CD4-positive, alpha-beta T cell (primary cell): ENCODE measurements around the gene PADI1. TPM values are rescaled to one million over a fixed set of nuclear protein-coding genes. Genes with fewer than 3 reads are reported as not detected.
A peak's percentile ranks its signal among the peaks of the same experiment; 100 is the strongest.

Experiments
- ATAC-seq: fragments of 200-7000 bp; cut with Tn5 transposase; one replicate; pipeline ENCODE4 v1.10.0; 2022; ENCODE audit warnings: mild to moderate bottlenecking; ENCODE audit not compliant: poor library complexity
- CTCF ChIA-PET: fragments of 350-600 bp; sonication (Branson Sonifier 250); formaldehyde crosslinking; loops from one replicate; lab custom pipeline; 2021; ENCODE audit warnings: antibody characterized with exemption, inconsistent platforms; lab: Charles Lee
- POLR2A ChIA-PET: fragments of 350-600 bp; sonication (Branson Sonifier 250); formaldehyde crosslinking; loops from one replicate; lab custom pipeline; 2021; ENCODE audit warnings: antibody characterized with exemption, inconsistent platforms; lab: Charles Lee
- DNase-seq, 14 experiments: peaks; one replicate each; pipeline ENCODE4 v3.0.0-alpha.2; 2013 to 2020; ENCODE audit warnings: mixed read lengths in 2 of 14
- H3K27ac ChIP-seq, 2 donors: one replicate each; pipeline versions ENCODE4 v1.5.1 to v1.7.0; 2013; ENCODE audit warnings: low read length in 2 of 2, low read depth in 1 of 2, mild to moderate bottlenecking in 1 of 2
- H3K27me3 ChIP-seq, 2 experiments: 1 replicate in 1 of 2; 2 replicates in 1 of 2; pipeline versions ENCODE4 v1.6.1 to v1.7.0; 2013; ENCODE audit warnings: low read length in 2 of 2, control low read depth in 1 of 2, mild to moderate bottlenecking in 1 of 2, moderate library complexity in 1 of 2; ENCODE audit not compliant: insufficient read depth in 2 of 2, control insufficient read depth in 1 of 2
- H3K36me3 ChIP-seq: one replicate; pipeline ENCODE4 v1.6.1; 2013; ENCODE audit warnings: low read length, control low read depth; ENCODE audit not compliant: insufficient read depth
- H3K4me1 ChIP-seq: one replicate; pipeline ENCODE4 v1.6.1; 2013; ENCODE audit warnings: low read length, control low read depth; ENCODE audit not compliant: insufficient read depth
- H3K4me3 ChIP-seq: one replicate; pipeline ENCODE4 v1.5.1; 2013; ENCODE audit warnings: mild to moderate bottlenecking, low read length, moderate library complexity
- H3K9me3 ChIP-seq, 2 experiments: 1 replicate in 1 of 2; 2 replicates in 1 of 2; pipeline versions ENCODE4 v1.6.1 to v1.7.0; 2013; ENCODE audit warnings: low read length in 2 of 2, mild to moderate bottlenecking in 2 of 2, control low read depth in 1 of 2, moderate library complexity in 1 of 2; ENCODE audit not compliant: control insufficient read depth in 1 of 2, insufficient read depth in 1 of 2
- H3K27ac Mint-ChIP-seq: one replicate; pipeline ENCODE4 v1.8.0; 2020; ENCODE audit warnings: mixed read lengths
- H3K27me3 Mint-ChIP-seq: one replicate; pipeline ENCODE4 v1.8.0; 2021; ENCODE audit warnings: mixed read lengths
- H3K36me3 Mint-ChIP-seq: one replicate; pipeline ENCODE4 v1.8.0; 2021; ENCODE audit warnings: low read depth, mixed read lengths
- H3K4me1 Mint-ChIP-seq: one replicate; pipeline ENCODE4 v1.8.0; 2021; ENCODE audit warnings: low read depth, mixed read lengths
- H3K4me3 Mint-ChIP-seq: one replicate; pipeline ENCODE4 v1.8.0; 2020; ENCODE audit warnings: mild to moderate bottlenecking, mixed read lengths
- H3K9me3 Mint-ChIP-seq: one replicate; pipeline ENCODE4 v1.8.0; 2020; ENCODE audit warnings: mixed read lengths
- intact Hi-C, 2 experiments: fragments of 100-400 bp; cut with DNase I in 1 of 2; cut with micrococcal nuclease in 1 of 2; formaldehyde crosslinking; loops; one replicate each; pipeline versions ENCODE4 v1.15.1 to v1.9.0; 2023 to 2025; cut with DNase I, micrococcal nuclease
- polyA plus RNA-seq, 2 donors: library from polyadenylated mRNA; unstranded; fragments of 120-200 nt; gene quantifications; one replicate each; pipeline ENCODE4 v1.2.1, GENCODE V29; 2013
- total RNA-seq, 174 experiments: library from RNA in 2 of 174; stranded (reverse) in 2 of 174; gene quantifications; one replicate each; pipeline ENCODE4 v1.2.3 and lab custom pipeline; 2021 to 2026
- TF ChIP-seq, protein P1 (sequence below): fragments of 200-600 bp; IDR thresholded peaks from one replicate; pipeline ENCODE4 v1.8.0; 2022; ENCODE audit warnings: antibody characterized with exemption, mild to moderate bottlenecking

Gene PADI1, protein sequence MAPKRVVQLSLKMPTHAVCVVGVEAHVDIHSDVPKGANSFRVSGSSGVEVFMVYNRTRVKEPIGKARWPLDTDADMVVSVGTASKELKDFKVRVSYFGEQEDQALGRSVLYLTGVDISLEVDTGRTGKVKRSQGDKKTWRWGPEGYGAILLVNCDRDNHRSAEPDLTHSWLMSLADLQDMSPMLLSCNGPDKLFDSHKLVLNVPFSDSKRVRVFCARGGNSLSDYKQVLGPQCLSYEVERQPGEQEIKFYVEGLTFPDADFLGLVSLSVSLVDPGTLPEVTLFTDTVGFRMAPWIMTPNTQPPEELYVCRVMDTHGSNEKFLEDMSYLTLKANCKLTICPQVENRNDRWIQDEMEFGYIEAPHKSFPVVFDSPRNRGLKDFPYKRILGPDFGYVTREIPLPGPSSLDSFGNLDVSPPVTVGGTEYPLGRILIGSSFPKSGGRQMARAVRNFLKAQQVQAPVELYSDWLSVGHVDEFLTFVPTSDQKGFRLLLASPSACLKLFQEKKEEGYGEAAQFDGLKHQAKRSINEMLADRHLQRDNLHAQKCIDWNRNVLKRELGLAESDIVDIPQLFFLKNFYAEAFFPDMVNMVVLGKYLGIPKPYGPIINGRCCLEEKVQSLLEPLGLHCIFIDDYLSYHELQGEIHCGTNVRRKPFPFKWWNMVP
- not detected for total RNA-seq
- polyA plus RNA-seq (2013, experiment 1 of 2) = not detected
- not detected for polyA plus RNA-seq (2013, experiment 2 of 2)
- 0 to 0.23 (median 0) reads per million in 172 experiments for total RNA-seq (lab: John Stamatoyannopoulos, UW)

DNA sequence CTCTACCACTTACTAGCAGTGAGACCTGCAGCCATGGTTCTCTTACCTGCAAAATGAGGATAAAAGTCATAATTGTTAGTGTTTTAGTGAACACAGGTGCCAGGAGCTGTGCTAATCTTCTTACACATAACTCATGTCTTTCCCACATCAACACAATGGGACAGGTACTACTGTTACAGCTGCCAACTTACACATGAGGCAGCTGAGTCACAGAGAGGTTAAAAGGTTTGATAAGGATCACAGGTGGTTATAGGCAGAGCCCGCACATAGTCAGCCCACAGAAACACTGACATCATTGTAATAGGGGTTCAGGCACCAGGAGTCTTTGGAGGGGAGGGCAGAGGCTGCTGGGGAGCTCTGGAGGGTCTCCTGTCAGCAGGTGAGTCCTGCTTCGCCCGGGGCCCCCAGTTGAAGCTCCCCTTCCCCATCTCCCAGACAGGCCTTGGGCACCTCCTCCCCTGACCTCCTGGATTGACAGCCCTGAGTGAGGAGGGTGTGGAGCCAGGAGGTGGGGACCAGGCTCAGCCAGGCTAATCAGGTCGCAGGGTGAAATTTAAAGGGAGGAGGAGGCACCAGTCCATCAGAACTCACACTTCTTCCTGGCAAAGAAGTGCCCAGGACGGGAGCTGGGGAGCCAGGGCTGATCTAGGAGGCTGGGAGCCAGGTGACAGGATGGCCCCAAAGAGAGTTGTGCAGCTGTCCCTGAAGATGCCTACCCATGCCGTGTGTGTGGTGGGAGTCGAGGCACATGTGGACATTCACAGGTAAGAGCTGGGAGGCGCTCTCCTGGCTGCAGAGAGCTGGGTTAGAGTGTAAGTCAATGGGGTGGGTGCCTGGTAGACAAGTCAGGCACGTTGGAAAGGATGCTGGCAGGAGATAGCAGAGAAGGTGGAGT lies at the start of gene PADI1:
Gene PADI1 (plus strand): TSS at position 583 of the 895 bp plus-strand sequence. CDS start 90 bp downstream, at position 673.
- CTCF ChIA-PET = no interaction called here
- Mint-ChIP-seq H3K36me3 (no peaks in the 10 kb centered on the region), H3K9me3 (no peaks in the 10 kb centered on the region), H3K27me3 (peaks cover 20% of the 10 kb centered on the region), H3K27ac (no peak within 1 kb of the TSS), H3K4me3 (no peak within 1 kb of the TSS), H3K4me1 (peaks cover 44% of the 10 kb centered on the region)
- TF ChIP-seq, protein P1, sequence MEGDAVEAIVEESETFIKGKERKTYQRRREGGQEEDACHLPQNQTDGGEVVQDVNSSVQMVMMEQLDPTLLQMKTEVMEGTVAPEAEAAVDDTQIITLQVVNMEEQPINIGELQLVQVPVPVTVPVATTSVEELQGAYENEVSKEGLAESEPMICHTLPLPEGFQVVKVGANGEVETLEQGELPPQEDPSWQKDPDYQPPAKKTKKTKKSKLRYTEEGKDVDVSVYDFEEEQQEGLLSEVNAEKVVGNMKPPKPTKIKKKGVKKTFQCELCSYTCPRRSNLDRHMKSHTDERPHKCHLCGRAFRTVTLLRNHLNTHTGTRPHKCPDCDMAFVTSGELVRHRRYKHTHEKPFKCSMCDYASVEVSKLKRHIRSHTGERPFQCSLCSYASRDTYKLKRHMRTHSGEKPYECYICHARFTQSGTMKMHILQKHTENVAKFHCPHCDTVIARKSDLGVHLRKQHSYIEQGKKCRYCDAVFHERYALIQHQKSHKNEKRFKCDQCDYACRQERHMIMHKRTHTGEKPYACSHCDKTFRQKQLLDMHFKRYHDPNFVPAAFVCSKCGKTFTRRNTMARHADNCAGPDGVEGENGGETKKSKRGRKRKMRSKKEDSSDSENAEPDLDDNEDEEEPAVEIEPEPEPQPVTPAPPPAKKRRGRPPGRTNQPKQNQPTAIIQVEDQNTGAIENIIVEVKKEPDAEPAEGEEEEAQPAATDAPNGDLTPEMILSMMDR = no peak
- Histone ChIP-seq H3K36me3 (no peaks in the 10 kb centered on the region), H3K27me3 (no peaks in the 10 kb centered on the region), H3K9me3 (peaks cover 0 to 3% of the 10 kb centered on the region in 2 experiments), H3K4me3 (no peak within 1 kb of the TSS), H3K4me1 (peaks cover 46% of the 10 kb centered on the region), H3K27ac (no peak within 1 kb of the TSS)
- ATAC-seq (no peak), DNase-seq (no peak)
- intact Hi-C loops = no loop called here
- POLR2A ChIA-PET = no interaction called here

DNA sequence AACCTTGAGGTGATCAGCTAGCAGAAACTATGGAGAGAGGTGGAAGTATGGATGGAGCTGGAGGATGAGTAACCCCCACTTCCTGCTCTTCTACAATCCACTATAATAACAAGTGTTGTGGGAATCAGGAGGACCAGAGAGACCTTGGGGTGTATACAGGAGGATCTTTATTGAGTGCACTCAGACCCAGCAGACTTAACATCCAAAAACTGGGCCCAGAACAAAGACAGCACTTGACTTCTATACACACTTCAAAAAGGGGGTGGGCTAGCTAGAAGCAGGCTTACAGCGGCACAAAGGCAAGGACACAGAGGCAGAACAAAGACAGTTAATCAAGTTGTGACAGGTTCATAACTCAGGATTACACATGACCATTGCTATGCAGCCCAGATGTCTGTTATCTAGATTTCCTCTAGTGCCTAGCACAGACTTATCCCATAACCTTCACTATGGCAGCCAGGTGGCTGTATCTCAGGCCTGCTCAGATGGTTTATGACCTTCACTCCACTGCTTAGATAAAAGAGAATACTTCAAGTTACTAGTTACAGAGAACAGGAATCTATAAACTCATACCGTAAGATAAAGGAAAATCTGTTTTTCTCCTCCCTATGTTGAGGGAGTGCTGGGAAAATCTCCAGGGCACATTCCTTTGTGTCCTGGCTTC lies 49.5 kb upstream of the PADI1 start:
- ChIA-PET POLR2A (no interaction called here), CTCF (no interaction called here)
- ATAC-seq = no peak
- Histone ChIP-seq H3K36me3 (no peaks in the 10 kb centered on the region), H3K4me1 (no peaks in the 10 kb centered on the region), H3K4me3 (no peak overlapping the region), H3K27ac (no peak overlapping the region), H3K9me3 (peaks cover 26 to 47% of the 10 kb centered on the region in 2 experiments), H3K27me3 (peaks cover 0 to 13% of the 10 kb centered on the region in 2 experiments)
- H3K4me3 Mint-ChIP-seq = no peak overlapping the region
- no peak for DNase-seq
- H3K4me1 Mint-ChIP-seq = no peaks in the 10 kb centered on the region
- H3K36me3 Mint-ChIP-seq = peaks cover 7% of the 10 kb centered on the region
- TF ChIP-seq, protein P1 = no peak
- intact Hi-C loops = no loop called here
- no peak overlapping the region for H3K27ac Mint-ChIP-seq
- H3K9me3 Mint-ChIP-seq = peaks cover 25% of the 10 kb centered on the region
- peaks cover 32% of the 10 kb centered on the region for H3K27me3 Mint-ChIP-seq

DNA sequence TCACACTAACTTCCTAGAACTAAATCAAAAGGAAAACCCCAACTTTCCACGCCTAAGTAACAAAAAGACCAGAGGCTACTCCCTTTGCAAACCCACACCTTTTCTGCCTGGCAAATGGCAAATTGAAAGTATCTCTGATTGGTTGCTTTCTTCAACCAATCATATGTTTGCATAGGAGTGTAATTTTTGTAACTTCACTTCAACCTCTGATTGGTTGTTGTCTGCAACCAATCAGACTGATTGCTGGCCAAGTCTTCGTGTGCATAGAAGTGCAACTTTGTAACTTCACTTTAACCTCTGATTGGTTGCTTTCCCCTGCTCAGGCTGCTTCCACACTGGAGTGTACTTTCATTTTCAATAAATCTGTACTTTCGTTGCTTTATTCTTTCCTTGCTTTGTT lies 48.8 kb upstream of the PADI1 start:
- POLR2A ChIA-PET = no interaction called here
- TF ChIP-seq, protein P1 = no peak

More for the DNA sequence above, 48.8 kb upstream of the PADI1 start:
- Histone ChIP-seq H3K36me3 (no peaks in the 10 kb centered on the region), H3K27ac (no peak overlapping the region), H3K4me3 (no peak overlapping the region), H3K27me3 (peaks cover 0 to 11% of the 10 kb centered on the region in 2 experiments), H3K4me1 (no peaks in the 10 kb centered on the region), H3K9me3 (peaks cover 20 to 47% of the 10 kb centered on the region in 2 experiments)
- H3K4me3 Mint-ChIP-seq = no peak overlapping the region
- no peak for ATAC-seq
- H3K9me3 Mint-ChIP-seq = peaks cover 25% of the 10 kb centered on the region
- H3K36me3 Mint-ChIP-seq = peaks cover 7% of the 10 kb centered on the region
- H3K27me3 Mint-ChIP-seq = peaks cover 28% of the 10 kb centered on the region
- DNase-seq = peak in 1 of 14 experiments; percentile 4
- no peaks in the 10 kb centered on the region for H3K4me1 Mint-ChIP-seq
- H3K27ac Mint-ChIP-seq = no peak overlapping the region
- CTCF ChIA-PET = no interaction called here
- intact Hi-C loops = no loop called here
